ENCODE data around the gene GALNTL6.

- TF ChIP-seq POLR2A (IDR thresholded peaks at IDR 0.05) (no peak), CTCF (IDR thresholded peaks at IDR 0.05) (no peak)
These were observed 577.1 kb downstream of the GALNTL6 start for GRCh38 chr4:172390331-172390730.

Data from Peyer's patch (tissue), 4 donors.